OCI-LY7 (cell line): ENCODE data around the gene CALCB.

ENCODE experiments used
- EZH2phosphoT487 ChIP-seq: fragments of 200-600 bp; sonication (generic); IDR thresholded peaks from 2 replicates; pipeline ENCODE4 v1.6.1; 2018; ENCODE audit warnings: low read depth, borderline replicate concordance, mild to moderate bottlenecking, mixed run types, antibody characterized with exemption, low read length, moderate library complexity, mixed read lengths
- TF ChIP-seq, protein P1 (sequence below): fragments of 200-600 bp; sonication (generic); conservative IDR thresholded peaks from 2 replicates; pipeline ENCODE4 v1.5.1; 2014; ENCODE audit warnings: mild to moderate bottlenecking, antibody characterized with exemption, low read length, moderate library complexity, mixed read lengths

DNA sequence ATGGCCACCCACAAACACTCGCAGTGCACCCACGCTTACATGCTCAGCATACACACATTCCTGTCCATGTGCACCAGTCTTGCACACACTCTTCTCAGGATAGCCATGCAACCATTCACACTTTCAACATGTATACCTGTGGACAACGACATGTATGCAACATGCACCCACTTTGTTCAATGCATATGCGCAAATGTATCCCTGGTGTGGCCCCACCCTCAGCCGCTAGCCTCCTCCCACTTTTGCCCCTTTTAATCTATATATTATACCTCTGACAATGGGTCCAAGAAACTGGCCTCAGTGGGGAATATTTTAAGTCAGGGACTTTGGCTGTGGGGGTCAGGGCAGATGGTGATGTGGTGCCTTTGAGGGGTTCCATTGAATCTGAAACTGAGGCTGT is 42.3 kb downstream of the CALCB start:
- TF ChIP-seq EZH2phosphoT487, result no peak
- TF ChIP-seq, protein P1, sequence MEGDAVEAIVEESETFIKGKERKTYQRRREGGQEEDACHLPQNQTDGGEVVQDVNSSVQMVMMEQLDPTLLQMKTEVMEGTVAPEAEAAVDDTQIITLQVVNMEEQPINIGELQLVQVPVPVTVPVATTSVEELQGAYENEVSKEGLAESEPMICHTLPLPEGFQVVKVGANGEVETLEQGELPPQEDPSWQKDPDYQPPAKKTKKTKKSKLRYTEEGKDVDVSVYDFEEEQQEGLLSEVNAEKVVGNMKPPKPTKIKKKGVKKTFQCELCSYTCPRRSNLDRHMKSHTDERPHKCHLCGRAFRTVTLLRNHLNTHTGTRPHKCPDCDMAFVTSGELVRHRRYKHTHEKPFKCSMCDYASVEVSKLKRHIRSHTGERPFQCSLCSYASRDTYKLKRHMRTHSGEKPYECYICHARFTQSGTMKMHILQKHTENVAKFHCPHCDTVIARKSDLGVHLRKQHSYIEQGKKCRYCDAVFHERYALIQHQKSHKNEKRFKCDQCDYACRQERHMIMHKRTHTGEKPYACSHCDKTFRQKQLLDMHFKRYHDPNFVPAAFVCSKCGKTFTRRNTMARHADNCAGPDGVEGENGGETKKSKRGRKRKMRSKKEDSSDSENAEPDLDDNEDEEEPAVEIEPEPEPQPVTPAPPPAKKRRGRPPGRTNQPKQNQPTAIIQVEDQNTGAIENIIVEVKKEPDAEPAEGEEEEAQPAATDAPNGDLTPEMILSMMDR, result no peak
